Activated B cell treated with CpG ODN at 0.5 μM for 24 hours (primary cell): ENCODE measurements around the gene ALG9. TPM values are rescaled to one million over a fixed set of nuclear protein-coding genes. Genes with fewer than 3 reads are reported as not detected.
"Not testable (repeated sequence)": the region's sequence is repeated elsewhere in the genome, so short reads cannot be mapped to it uniquely, and the experiment has no call there.

Source experiments
- ATAC-seq: fragments of 200-7000 bp; cut with Tn5 transposase; one replicate; pipeline ENCODE4 v1.10.0; 2021; ENCODE audit warnings: low read depth, mild to moderate bottlenecking, moderate library complexity
- CTCF ChIA-PET: fragments of 350-600 bp; sonication (Branson Sonifier 250); formaldehyde crosslinking; loops from one replicate; lab custom pipeline; 2021; ENCODE audit warnings: antibody characterized with exemption; lab: Charles Lee
- POLR2A ChIA-PET: fragments of 350-600 bp; sonication (Branson Sonifier 250); formaldehyde crosslinking; loops from one replicate; lab custom pipeline; 2021; ENCODE audit warnings: antibody characterized with exemption; lab: Charles Lee
- DNase-seq: peaks from one replicate; pipeline ENCODE4 v3.0.0; 2022
- H3K27ac Mint-ChIP-seq: one replicate; pipeline ENCODE4 v1.8.0; 2020; ENCODE audit warnings: mixed read lengths
- H3K27me3 Mint-ChIP-seq: one replicate; pipeline ENCODE4 v1.8.0; 2021; ENCODE audit warnings: mixed read lengths
- H3K36me3 Mint-ChIP-seq: one replicate; pipeline ENCODE4 v1.8.0; 2021; ENCODE audit warnings: low read depth, mixed read lengths
- H3K4me1 Mint-ChIP-seq: one replicate; pipeline ENCODE4 v1.8.0; 2021; ENCODE audit warnings: mixed read lengths
- H3K4me3 Mint-ChIP-seq: one replicate; pipeline ENCODE4 v1.8.0; 2020; ENCODE audit warnings: mild to moderate bottlenecking, mixed read lengths
- H3K9me3 Mint-ChIP-seq: one replicate; pipeline ENCODE4 v1.8.0; 2020; ENCODE audit warnings: mixed read lengths
- CTCF ChIP-seq: fragments of 200-600 bp; IDR thresholded peaks from one replicate; pipeline ENCODE4 v1.8.0; 2022; ENCODE audit warnings: antibody characterized with exemption, mild to moderate bottlenecking
- intact Hi-C: fragments of 100-400 bp; cut with micrococcal nuclease; formaldehyde crosslinking; loops from one replicate; pipeline ENCODE4 v1.15.1; 2024
- total RNA-seq: library from RNA; stranded (reverse); gene quantifications from 2 replicates; pipeline ENCODE4 v1.2.3, GENCODE V29; 2022

The ALG9 gene
- total RNA-seq, 1 donor from 2014 or later, result 20.1 TPM

DNA sequence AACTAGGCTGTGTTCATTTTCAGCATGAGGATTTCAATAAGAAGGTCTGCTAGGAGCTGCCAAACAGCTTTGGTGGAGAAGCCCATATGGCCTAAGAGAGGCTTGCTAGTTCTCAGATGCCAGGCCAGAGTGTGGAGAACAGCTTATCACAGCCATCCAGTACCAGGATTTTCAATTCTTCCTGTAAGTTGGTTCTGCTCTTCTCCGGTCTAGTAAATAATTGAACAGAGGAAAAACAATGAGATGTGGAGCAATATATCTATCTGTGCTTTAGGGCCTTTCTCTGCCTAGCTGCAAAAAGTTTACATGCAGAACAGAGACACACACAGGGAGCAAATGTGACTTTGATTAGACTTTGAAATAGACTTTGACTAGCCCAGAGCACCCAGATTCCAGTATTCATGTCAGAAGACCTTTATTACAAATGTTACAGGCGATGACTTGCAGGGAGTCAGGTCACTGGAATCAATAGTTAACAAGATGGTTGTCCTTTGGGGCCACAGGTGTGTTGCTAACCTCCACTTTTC lies 85.4 kb downstream of the ALG9 start:
- intact Hi-C loops, result no loop called here
- H3K36me3 Mint-ChIP-seq, result peaks cover 33% of the 10 kb centered on the region
- ChIA-PET CTCF (interaction anchor here (1.5 kb wide), 1 partner anchor 9 kb away, joined by 5 read pairs; no protein-coding TSS in a partner anchor), POLR2A (no interaction called here)
- no peak for TF ChIP-seq CTCF
- peaks cover 1% of the 10 kb centered on the region for H3K4me1 Mint-ChIP-seq
- H3K9me3 Mint-ChIP-seq, result no peaks in the 10 kb centered on the region
- no peaks in the 10 kb centered on the region for H3K27me3 Mint-ChIP-seq
- no peak for DNase-seq
- H3K27ac Mint-ChIP-seq, result no peak overlapping the region
- ATAC-seq, result no peak
- no peak overlapping the region for H3K4me3 Mint-ChIP-seq

GRCh38 chr11:111785076-111785475 lies 86.3 kb downstream of the ALG9 start:
- no peak overlapping the region for H3K27ac Mint-ChIP-seq
- no peak for DNase-seq
- intact Hi-C loops, result no loop called here
- H3K27me3 Mint-ChIP-seq, result no peaks in the 10 kb centered on the region
- peaks cover 1% of the 10 kb centered on the region for H3K4me1 Mint-ChIP-seq
- no peak for TF ChIP-seq CTCF
- no peak for ATAC-seq
- H3K36me3 Mint-ChIP-seq, result peaks cover 30% of the 10 kb centered on the region
- no peaks in the 10 kb centered on the region for H3K9me3 Mint-ChIP-seq
- no peak overlapping the region for H3K4me3 Mint-ChIP-seq
- CTCF ChIA-PET, result interaction anchor here (1.5 kb wide), 1 partner anchor 8 kb away, joined by 5 read pairs; no protein-coding TSS in a partner anchor
- POLR2A ChIA-PET, result no interaction called here

GRCh38 chr11:111784311-111784710 lies 87.1 kb downstream of the ALG9 start:
- ATAC-seq, intact Hi-C loops, DNase-seq, H3K4me3 Mint-ChIP-seq, CTCF ChIA-PET, H3K4me1 Mint-ChIP-seq, POLR2A ChIA-PET, H3K9me3 Mint-ChIP-seq, H3K27ac Mint-ChIP-seq, H3K27me3 Mint-ChIP-seq: not testable (repeated sequence)
- H3K36me3 Mint-ChIP-seq, result peaks cover 30% of the 10 kb centered on the region

DNA sequence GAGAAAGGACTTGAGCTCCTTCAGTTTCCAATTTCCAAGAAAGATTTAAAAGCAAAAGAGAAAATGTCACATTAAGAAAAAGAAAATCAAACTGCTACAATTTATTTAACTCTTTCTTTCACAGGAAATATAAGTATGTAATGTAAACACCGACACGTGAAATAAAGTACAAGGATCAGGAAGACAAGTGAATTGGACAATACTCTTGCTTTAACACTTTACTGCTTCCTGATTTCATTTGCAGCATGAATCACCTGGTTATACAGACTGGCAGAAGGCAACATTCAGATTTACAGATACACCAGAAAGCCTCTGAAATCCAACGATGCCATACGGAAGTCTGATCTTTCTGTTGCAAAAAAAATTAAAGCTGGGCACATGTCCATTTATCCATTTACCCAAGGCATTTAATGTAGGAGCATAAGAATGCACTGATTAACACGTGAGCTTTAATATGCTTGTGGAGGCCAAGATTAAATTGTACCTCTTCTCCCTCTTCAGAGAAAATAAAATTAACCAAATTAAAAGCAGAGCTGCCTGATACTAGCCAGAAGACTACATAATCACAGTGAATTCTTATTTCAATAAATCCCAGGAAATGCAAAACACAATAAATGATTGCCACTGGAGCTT lies 89.2 kb downstream of the ALG9 start:
- no peak for TF ChIP-seq CTCF
- Mint-ChIP-seq H3K4me3 (no peak overlapping the region), H3K27ac (no peak overlapping the region), H3K27me3 (no peaks in the 10 kb centered on the region), H3K9me3 (no peaks in the 10 kb centered on the region), H3K36me3 (peaks cover 30% of the 10 kb centered on the region), H3K4me1 (peaks cover 4% of the 10 kb centered on the region)
- CTCF ChIA-PET, result no interaction called here
- DNase-seq (no peak), ATAC-seq (no peak)
- POLR2A ChIA-PET, result no interaction called here
- intact Hi-C loops, result no loop called here

GRCh38 chr11:111779118-111779517 lies 92.3 kb downstream of the ALG9 start:
- ATAC-seq (no peak), DNase-seq (no peak)
- Mint-ChIP-seq H3K4me1 (peaks cover 23% of the 10 kb centered on the region), H3K9me3 (no peaks in the 10 kb centered on the region), H3K36me3 (peaks cover 8% of the 10 kb centered on the region), H3K27ac (no peak overlapping the region), H3K27me3 (no peaks in the 10 kb centered on the region), H3K4me3 (no peak overlapping the region)
- intact Hi-C loops, result loop anchor here (5.0 to 10.0 kb wide), 2 partner anchors 497 to 1344 kb away; no protein-coding TSS in a partner anchor
- TF ChIP-seq CTCF, result no peak
- ChIA-PET POLR2A (interaction anchor here (1.4 kb wide), 1 partner anchor 177 kb away, joined by 3 read pairs; the partner anchor contains the start of gene SIK2), CTCF (interaction anchor here (1.2 to 7.5 kb wide), 6 partner anchors 63 to 213 kb away, joined by 3 to 71 read pairs (median 4); no protein-coding TSS in a partner anchor)
